ENCODE data around the gene SERAC1.

DNA sequence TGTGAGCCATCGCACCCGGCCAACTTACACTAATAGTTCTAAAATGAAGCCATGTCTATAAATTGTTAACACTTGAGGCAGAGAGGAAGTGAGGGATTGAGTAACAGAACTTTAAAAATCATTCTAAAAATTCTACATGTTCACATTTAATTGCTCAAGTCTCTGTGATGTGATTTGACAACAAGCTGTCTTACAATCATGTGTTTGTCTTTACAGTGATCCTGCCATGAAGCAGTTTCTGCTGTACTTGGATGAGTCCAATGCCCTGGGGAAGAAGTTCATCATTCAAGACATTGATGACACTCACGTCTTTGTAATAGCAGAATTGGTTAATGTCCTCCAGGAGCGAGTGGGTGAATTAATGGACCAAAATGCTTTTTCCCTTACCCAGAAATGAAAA, 23.7 kb upstream of the SERAC1 start:
- TF ChIP-seq, protein P1, sequence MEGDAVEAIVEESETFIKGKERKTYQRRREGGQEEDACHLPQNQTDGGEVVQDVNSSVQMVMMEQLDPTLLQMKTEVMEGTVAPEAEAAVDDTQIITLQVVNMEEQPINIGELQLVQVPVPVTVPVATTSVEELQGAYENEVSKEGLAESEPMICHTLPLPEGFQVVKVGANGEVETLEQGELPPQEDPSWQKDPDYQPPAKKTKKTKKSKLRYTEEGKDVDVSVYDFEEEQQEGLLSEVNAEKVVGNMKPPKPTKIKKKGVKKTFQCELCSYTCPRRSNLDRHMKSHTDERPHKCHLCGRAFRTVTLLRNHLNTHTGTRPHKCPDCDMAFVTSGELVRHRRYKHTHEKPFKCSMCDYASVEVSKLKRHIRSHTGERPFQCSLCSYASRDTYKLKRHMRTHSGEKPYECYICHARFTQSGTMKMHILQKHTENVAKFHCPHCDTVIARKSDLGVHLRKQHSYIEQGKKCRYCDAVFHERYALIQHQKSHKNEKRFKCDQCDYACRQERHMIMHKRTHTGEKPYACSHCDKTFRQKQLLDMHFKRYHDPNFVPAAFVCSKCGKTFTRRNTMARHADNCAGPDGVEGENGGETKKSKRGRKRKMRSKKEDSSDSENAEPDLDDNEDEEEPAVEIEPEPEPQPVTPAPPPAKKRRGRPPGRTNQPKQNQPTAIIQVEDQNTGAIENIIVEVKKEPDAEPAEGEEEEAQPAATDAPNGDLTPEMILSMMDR (IDR thresholded peaks at IDR 0.05), result no peak
- TF ChIP-seq EP300 (IDR thresholded peaks at IDR 0.05) (no peak), POLR2A (IDR thresholded peaks at IDR 0.05) (no peak)
